HAP-1 (cell line): Measurements from ENCODE around the gene ITGA4.
A peak's percentile ranks its signal among the peaks of the same experiment; 100 is the strongest.

Experiments used
- DNase-seq, 2 experiments: peaks; one replicate each; pipeline ENCODE4 v3.0.0-alpha.2; 2016 to 2020; ENCODE audit warnings: low spot score in 2 of 2
- H3K27me3 ChIP-seq: fragments of 250-450 bp; sonication (Bioruptor Pico); 2 replicates; pipeline ENCODE4 v1.5.1; 2020; ENCODE audit warnings: low read depth, mild to moderate bottlenecking, moderate library complexity
- H3K36me3 ChIP-seq: fragments of 250-450 bp; sonication (Bioruptor Pico); replicated peaks from 2 replicates; pipeline ENCODE4 v1.5.1; 2020; ENCODE audit warnings: mild to moderate bottlenecking
- H3K4me1 ChIP-seq: fragments of 250-450 bp; sonication (Bioruptor Pico); 2 replicates; pipeline ENCODE4 v1.5.1; 2020; ENCODE audit warnings: mild to moderate bottlenecking
- H3K4me3 ChIP-seq: fragments of 250-450 bp; sonication (Bioruptor Pico); 2 replicates; pipeline ENCODE4 v1.5.1; 2020; ENCODE audit warnings: mild to moderate bottlenecking, moderate library complexity
- H3K9me3 ChIP-seq: fragments of 250-450 bp; sonication (Bioruptor Pico); 2 replicates; pipeline ENCODE4 v1.5.1; 2020; ENCODE audit warnings: mild to moderate bottlenecking, moderate library complexity
- in situ Hi-C: fragments of 300-500 bp; cut with MboI; formaldehyde crosslinking; loops from 3 replicates; pipeline ENCODE4 v1.14.3; 2020; ENCODE audit warnings: low sequenced_read_pairs, inconsistent platforms, mixed read lengths

ITGA4 gene

GRCh38 chr2:181465676-181466375, 8.6 kb downstream of the ITGA4 start:
- no peaks in the 10 kb centered on the region for H3K9me3 ChIP-seq
- DNase-seq: no peak
- H3K27me3 ChIP-seq: no peaks in the 10 kb centered on the region
- no peaks in the 10 kb centered on the region for H3K36me3 ChIP-seq
- no peak overlapping the region for H3K4me3 ChIP-seq
- in situ Hi-C loops: loop anchor here (25.0 kb wide), 1 partner anchor 354 kb away; no protein-coding TSS in a partner anchor
- peaks cover 29% of the 10 kb centered on the region for H3K4me1 ChIP-seq

GRCh38 chr2:181466661-181467576, 9.7 kb downstream of the ITGA4 start:
- Histone ChIP-seq H3K4me1 (peaks cover 29% of the 10 kb centered on the region), H3K9me3 (no peaks in the 10 kb centered on the region), H3K36me3 (no peaks in the 10 kb centered on the region), H3K4me3 (no peak overlapping the region), H3K27me3 (no peaks in the 10 kb centered on the region)
- in situ Hi-C loops: loop anchor here (25.0 kb wide), 1 partner anchor 355 kb away; no protein-coding TSS in a partner anchor
- peak; percentile 50 to 81 for DNase-seq

GRCh38 chr2:181467966-181468707, 11.0 kb downstream of the ITGA4 start:
- Histone ChIP-seq H3K4me1 (peaks cover 29% of the 10 kb centered on the region), H3K27me3 (no peaks in the 10 kb centered on the region), H3K36me3 (no peaks in the 10 kb centered on the region), H3K4me3 (no peak overlapping the region), H3K9me3 (no peaks in the 10 kb centered on the region)
- in situ Hi-C loops: loop anchor here (25.0 kb wide), 1 partner anchor 356 kb away; no protein-coding TSS in a partner anchor
- peak in 1 of 2 experiments; percentile 51 for DNase-seq

GRCh38 chr2:181468811-181469210, 11.6 kb downstream of the ITGA4 start:
- no peaks in the 10 kb centered on the region for H3K9me3 ChIP-seq
- in situ Hi-C loops: loop anchor here (25.0 kb wide), 1 partner anchor 357 kb away; no protein-coding TSS in a partner anchor
- H3K4me1 ChIP-seq: peaks cover 29% of the 10 kb centered on the region
- H3K27me3 ChIP-seq: no peaks in the 10 kb centered on the region
- DNase-seq: no peak
- H3K4me3 ChIP-seq: no peak overlapping the region
- H3K36me3 ChIP-seq: no peaks in the 10 kb centered on the region

GRCh38 chr2:181471226-181471625, 14.0 kb downstream of the ITGA4 start:
- in situ Hi-C loops: loop anchor here (25.0 kb wide), 1 partner anchor 359 kb away; no protein-coding TSS in a partner anchor
- Histone ChIP-seq H3K36me3 (peaks cover 4% of the 10 kb centered on the region; the same call in 1 of the 2 replicates), H3K27me3 (no peaks in the 10 kb centered on the region), H3K4me3 (no peak overlapping the region), H3K4me1 (peaks cover 19% of the 10 kb centered on the region), H3K9me3 (no peaks in the 10 kb centered on the region)
- DNase-seq: no peak

- no peak overlapping the region for H3K4me3 ChIP-seq
- H3K27me3 ChIP-seq: no peaks in the 10 kb centered on the region
- in situ Hi-C loops: loop anchor here (25.0 kb wide), 1 partner anchor 359 kb away; no protein-coding TSS in a partner anchor
- DNase-seq: no peak
- peaks cover 4% of the 10 kb centered on the region; the same call in 1 of the 2 replicates for H3K36me3 ChIP-seq
- no peaks in the 10 kb centered on the region for H3K9me3 ChIP-seq
- peaks cover 19% of the 10 kb centered on the region for H3K4me1 ChIP-seq
Observed at GRCh38 chr2:181471783-181472182, 14.6 kb downstream of the ITGA4 start.

- Histone ChIP-seq H3K4me1 (peaks cover 16% of the 10 kb centered on the region), H3K27me3 (no peaks in the 10 kb centered on the region), H3K4me3 (no peak overlapping the region), H3K36me3 (peaks cover 4% of the 10 kb centered on the region; the same call in 1 of the 2 replicates), H3K9me3 (no peaks in the 10 kb centered on the region)
- in situ Hi-C loops: loop anchor here (25.0 kb wide), 1 partner anchor 361 kb away; no protein-coding TSS in a partner anchor
- DNase-seq: no peak
Observed at GRCh38 chr2:181472990-181473389, 15.8 kb downstream of the ITGA4 start.

- peaks cover 4% of the 10 kb centered on the region; the same call in 1 of the 2 replicates for H3K36me3 ChIP-seq
- no peak for DNase-seq
- H3K4me3 ChIP-seq: no peak overlapping the region
- peaks cover 3% of the 10 kb centered on the region; the same call in 1 of the 2 replicates for H3K4me1 ChIP-seq
- H3K9me3 ChIP-seq: no peaks in the 10 kb centered on the region
- in situ Hi-C loops: loop anchor here (25.0 kb wide), 1 partner anchor 362 kb away; no protein-coding TSS in a partner anchor
- no peaks in the 10 kb centered on the region for H3K27me3 ChIP-seq
Observed at GRCh38 chr2:181474222-181474881, 17.2 kb downstream of the ITGA4 start.

- no peak for DNase-seq
- Histone ChIP-seq H3K36me3 (peaks cover 27% of the 10 kb centered on the region), H3K4me1 (peaks cover 3% of the 10 kb centered on the region; the same call in 1 of the 2 replicates), H3K27me3 (no peaks in the 10 kb centered on the region), H3K4me3 (no peak overlapping the region), H3K9me3 (no peaks in the 10 kb centered on the region)
- in situ Hi-C loops: no loop called here
Observed at GRCh38 chr2:181483211-181483610, 26.0 kb downstream of the ITGA4 start.

- no peaks in the 10 kb centered on the region for H3K27me3 ChIP-seq
- H3K9me3 ChIP-seq: no peaks in the 10 kb centered on the region
- no peak overlapping the region for H3K4me3 ChIP-seq
- DNase-seq: peak in 1 of 2 experiments; percentile 51
- H3K36me3 ChIP-seq: peaks cover 27% of the 10 kb centered on the region
- peaks cover 5% of the 10 kb centered on the region; the same call in 1 of the 2 replicates for H3K4me1 ChIP-seq
- in situ Hi-C loops: no loop called here
Observed at GRCh38 chr2:181483876-181484275, 26.7 kb downstream of the ITGA4 start.

GRCh38 chr2:181484851-181485637, 27.9 kb downstream of the ITGA4 start:
- no peak overlapping the region for H3K4me3 ChIP-seq
- H3K36me3 ChIP-seq: peaks cover 27% of the 10 kb centered on the region
- in situ Hi-C loops: no loop called here
- no peak for DNase-seq
- no peaks in the 10 kb centered on the region for H3K9me3 ChIP-seq
- H3K4me1 ChIP-seq: peaks cover 9% of the 10 kb centered on the region; the same call in 1 of the 2 replicates
- H3K27me3 ChIP-seq: no peaks in the 10 kb centered on the region

GRCh38 chr2:181485638-181485946, 28.4 kb downstream of the ITGA4 start:
- Histone ChIP-seq H3K4me3 (no peak overlapping the region), H3K9me3 (no peaks in the 10 kb centered on the region), H3K27me3 (no peaks in the 10 kb centered on the region), H3K4me1 (peaks cover 9% of the 10 kb centered on the region; the same call in 1 of the 2 replicates), H3K36me3 (peaks cover 27% of the 10 kb centered on the region)
- in situ Hi-C loops: no loop called here
- no peak for DNase-seq
